ENCODE measurements around the gene IRF8. TPM values are rescaled to one million over a fixed set of nuclear protein-coding genes. Genes with fewer than 3 reads are reported as not detected.

The IRF8 gene
- total and polyA plus RNA-seq, 2 of the 13 experiments (the other 11 are each of a cell fraction or from before 2014, with no cell fraction given) = not detected

- TF ChIP-seq ZNF318 (CRISPR knock-in tag; IDR thresholded peaks at IDR 0.05) (peak; percentile 85; the same call in 1 of the 2 replicates), SRF (IDR thresholded peaks at IDR 0.05; ENCODE audit: low read depth, low read length) (no peak), SCMH1 (CRISPR knock-in tag; IDR thresholded peaks at IDR 0.05; ENCODE audit: borderline replicate concordance) (no peak), SNAPC2 (CRISPR knock-in tag; IDR thresholded peaks at IDR 0.05) (no peak), ATF1 (CRISPR knock-in tag; IDR thresholded peaks at IDR 0.05) (peak; percentile 59; the same call in 1 of the 2 replicates), SRSF1 (optimal IDR thresholded peaks at IDR 0.05; ENCODE audit: low read depth, low read length) (no peak), ADNP (CRISPR knock-in tag; IDR thresholded peaks at IDR 0.05) (no peak), ZBTB21 (CRISPR knock-in tag; IDR thresholded peaks at IDR 0.05) (peak; percentile 96), THYN1 (CRISPR knock-in tag; IDR thresholded peaks at IDR 0.05; ENCODE audit: borderline replicate concordance, low read depth) (no peak), ZNF761 (CRISPR knock-in tag; conservative IDR thresholded peaks at IDR 0.05) (no peak), CENPBD1 (CRISPR knock-in tag; IDR thresholded peaks at IDR 0.05; ENCODE audit: borderline replicate concordance, low read depth) (no peak), ZFP36L2 (CRISPR knock-in tag; IDR thresholded peaks at IDR 0.05) (no peak), NBN (conservative IDR thresholded peaks at IDR 0.05) (no peak), ZNF766 (CRISPR knock-in tag; IDR thresholded peaks at IDR 0.05; ENCODE audit: borderline replicate concordance) (no peak), SAP130 (CRISPR knock-in tag; IDR thresholded peaks at IDR 0.05; ENCODE audit: low read depth) (no peak), ZBTB33 (CRISPR knock-in tag; IDR thresholded peaks at IDR 0.05) (0 out of 2 replicates have a peak, but pooled peaks have one; percentile 29), MTERF4 (CRISPR knock-in tag; IDR thresholded peaks at IDR 0.05) (no peak), ASH2L (IDR thresholded peaks at IDR 0.05; ENCODE audit: insufficient read length, low read depth, low read length) (no peak), TOPORS (CRISPR knock-in tag; IDR thresholded peaks at IDR 0.05) (no peak)
Observed at GRCh38 chr16:85850344-85850880, 48.5 kb upstream of the IRF8 start (continued).

All from HepG2 (cell line).